ENCODE measurements around the gene CARD11. TPM values are rescaled to one million over a fixed set of nuclear protein-coding genes. Genes with fewer than 3 reads are reported as not detected.

The CARD11 gene
- total and polyA plus RNA-seq, 2 donors (not counting 1 experiment from before 2014, with no cell fraction given): 129 to 135 TPM

GRCh38 chr7:2923886-2924574 lies 119.6 kb downstream of the CARD11 start:
- no peak overlapping the region for H3K9ac ChIP-seq (ENCODE audit: low read length)

DNA sequence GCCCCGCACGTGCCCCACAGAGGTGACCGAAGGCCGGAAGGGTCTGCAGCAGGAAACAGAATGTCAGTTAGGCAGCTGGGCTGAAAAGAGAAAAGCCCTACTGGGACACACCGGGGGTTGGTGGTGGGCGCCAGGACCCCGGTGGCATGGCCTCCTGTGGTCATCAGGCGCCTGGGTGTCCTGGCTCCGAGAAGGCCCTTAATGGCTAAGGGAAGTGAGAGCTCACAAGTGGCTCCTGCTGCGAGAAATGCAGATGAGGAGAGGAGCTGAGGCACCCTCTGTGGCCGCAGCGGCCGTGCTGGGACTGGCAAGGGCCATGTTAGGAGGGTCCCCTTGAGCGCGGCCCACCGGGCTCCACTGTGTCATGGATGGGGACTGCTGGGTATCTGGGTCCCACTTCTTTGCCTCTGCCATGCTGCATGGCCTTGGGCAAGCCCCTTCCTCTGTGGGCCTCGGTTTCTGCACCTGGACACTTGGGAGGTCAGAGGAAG lies 120.3 kb downstream of the CARD11 start:
- no peak for DNase-seq
- WGBS (ENCODE audit: insufficient coverage): 98% methylated on average over 16 of the region's 17 CpGs
- intact Hi-C loops (cut with micrococcal nuclease): no loop called here
- Histone ChIP-seq H3K36me3 (replicated peaks in 1 of 2; ENCODE audit: control extremely low read depth in 1 of 2, control insufficient read depth in 1 of 2, extremely low read depth in 1 of 2, insufficient read depth in 2 of 2, low read length in 1 of 2) (peaks cover 10 to 93% of the 10 kb centered on the region in 2 experiments), H2AFZ (ENCODE audit: insufficient read depth, low read depth, low read length, poor library complexity, severe bottlenecking) (no peak overlapping the region), H3K9me3 (ENCODE audit: control extremely low read depth in 1 of 3, control insufficient read depth in 2 of 3, insufficient read depth in 1 of 3, low read length in 2 of 3) (peaks cover 0 to 17% (median 3%) of the 10 kb centered on the region in 3 donors), H3K9ac (ENCODE audit: low read length) (no peak overlapping the region), H3K4me3 (ENCODE audit: control extremely low read depth in 1 of 5, extremely low read depth in 1 of 5, insufficient read depth in 1 of 5, low read depth in 2 of 5, low read length in 4 of 5) (no peak overlapping the region), H3K27me3 (replicated peaks in 1 of 4; ENCODE audit: control extremely low read depth in 1 of 4, control insufficient read depth in 3 of 4, insufficient read depth in 4 of 4, low read length in 3 of 4) (no peaks in the 10 kb centered on the region), H3K4me1 (ENCODE audit: control insufficient read depth in 2 of 2, insufficient read depth in 2 of 2, low read length in 2 of 2) (no peaks in the 10 kb centered on the region), H3K27ac (ENCODE audit: low read length in 2 of 2) (no peak overlapping the region), H4K20me1 (ENCODE audit: control insufficient read depth, insufficient read depth, low read length, poor library complexity, severe bottlenecking) (no peaks in the 10 kb centered on the region), H3K4me2 (replicated peaks; ENCODE audit: low read depth, low read length, poor library complexity, severe bottlenecking) (no peak overlapping the region), H3K79me2 (ENCODE audit: control insufficient read depth, insufficient read depth, low read length) (no peaks in the 10 kb centered on the region)
- ATAC-seq (ENCODE audit: low read depth): no peak
- Mint-ChIP-seq H3K27ac (peak overlapping the region; percentile 15), H3K4me3 (no peak overlapping the region), H3K27me3 (no peaks in the 10 kb centered on the region), H3K9me3 (ENCODE audit: insufficient read depth) (peaks cover 3% of the 10 kb centered on the region), H3K4me1 (no peaks in the 10 kb centered on the region)
- no peak for TF ChIP-seq EZH2 (IDR thresholded peaks at IDR 0.05; ENCODE audit: borderline replicate concordance, insufficient read depth, low read depth, low read length, poor library complexity, severe bottlenecking)
- TF ChIP-seq, protein P1, sequence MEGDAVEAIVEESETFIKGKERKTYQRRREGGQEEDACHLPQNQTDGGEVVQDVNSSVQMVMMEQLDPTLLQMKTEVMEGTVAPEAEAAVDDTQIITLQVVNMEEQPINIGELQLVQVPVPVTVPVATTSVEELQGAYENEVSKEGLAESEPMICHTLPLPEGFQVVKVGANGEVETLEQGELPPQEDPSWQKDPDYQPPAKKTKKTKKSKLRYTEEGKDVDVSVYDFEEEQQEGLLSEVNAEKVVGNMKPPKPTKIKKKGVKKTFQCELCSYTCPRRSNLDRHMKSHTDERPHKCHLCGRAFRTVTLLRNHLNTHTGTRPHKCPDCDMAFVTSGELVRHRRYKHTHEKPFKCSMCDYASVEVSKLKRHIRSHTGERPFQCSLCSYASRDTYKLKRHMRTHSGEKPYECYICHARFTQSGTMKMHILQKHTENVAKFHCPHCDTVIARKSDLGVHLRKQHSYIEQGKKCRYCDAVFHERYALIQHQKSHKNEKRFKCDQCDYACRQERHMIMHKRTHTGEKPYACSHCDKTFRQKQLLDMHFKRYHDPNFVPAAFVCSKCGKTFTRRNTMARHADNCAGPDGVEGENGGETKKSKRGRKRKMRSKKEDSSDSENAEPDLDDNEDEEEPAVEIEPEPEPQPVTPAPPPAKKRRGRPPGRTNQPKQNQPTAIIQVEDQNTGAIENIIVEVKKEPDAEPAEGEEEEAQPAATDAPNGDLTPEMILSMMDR (IDR thresholded peaks at IDR 0.05): no peak
- ChIA-PET CTCF (interaction anchor here (1.2 kb wide), 1 partner anchor 37 kb away, joined by 3 read pairs; no protein-coding TSS in a partner anchor), POLR2A (no interaction called here)

More at GRCh38 chr7:2923886-2924574, 119.6 kb downstream of the CARD11 start:
- peaks cover 3% of the 10 kb centered on the region for H3K9me3 Mint-ChIP-seq (ENCODE audit: insufficient read depth)
- Histone ChIP-seq H3K27ac (ENCODE audit: low read length in 2 of 2) (no peak overlapping the region), H3K9me3 (ENCODE audit: control extremely low read depth in 1 of 3, control insufficient read depth in 2 of 3, insufficient read depth in 1 of 3, low read length in 2 of 3) (peaks cover 0 to 17% (median 3%) of the 10 kb centered on the region in 3 donors), H3K79me2 (ENCODE audit: control insufficient read depth, insufficient read depth, low read length) (no peaks in the 10 kb centered on the region), H2AFZ (ENCODE audit: insufficient read depth, low read depth, low read length, poor library complexity, severe bottlenecking) (no peak overlapping the region), H3K4me2 (replicated peaks; ENCODE audit: low read depth, low read length, poor library complexity, severe bottlenecking) (no peak overlapping the region), H3K4me3 (ENCODE audit: control extremely low read depth in 1 of 5, extremely low read depth in 1 of 5, insufficient read depth in 1 of 5, low read depth in 2 of 5, low read length in 4 of 5) (no peak overlapping the region), H3K36me3 (replicated peaks in 1 of 2; ENCODE audit: control extremely low read depth in 1 of 2, control insufficient read depth in 1 of 2, extremely low read depth in 1 of 2, insufficient read depth in 2 of 2, low read length in 1 of 2) (peaks cover 10 to 93% of the 10 kb centered on the region in 2 experiments), H3K27me3 (replicated peaks in 1 of 4; ENCODE audit: control extremely low read depth in 1 of 4, control insufficient read depth in 3 of 4, insufficient read depth in 4 of 4, low read length in 3 of 4) (no peaks in the 10 kb centered on the region), H3K4me1 (ENCODE audit: control insufficient read depth in 2 of 2, insufficient read depth in 2 of 2, low read length in 2 of 2) (no peaks in the 10 kb centered on the region), H4K20me1 (ENCODE audit: control insufficient read depth, insufficient read depth, low read length, poor library complexity, severe bottlenecking) (no peaks in the 10 kb centered on the region)
- H3K27ac Mint-ChIP-seq: no peak overlapping the region
- H3K4me3 Mint-ChIP-seq: no peak overlapping the region
- DNase-seq: no peak
- intact Hi-C loops (cut with micrococcal nuclease): no loop called here
- no peak for ATAC-seq (ENCODE audit: low read depth)
- POLR2A ChIA-PET: no interaction called here
- CTCF ChIA-PET: no interaction called here
- no peak for TF ChIP-seq EZH2 (IDR thresholded peaks at IDR 0.05; ENCODE audit: borderline replicate concordance, insufficient read depth, low read depth, low read length, poor library complexity, severe bottlenecking)
- TF ChIP-seq, protein P1 (IDR thresholded peaks at IDR 0.05): no peak
- H3K27me3 Mint-ChIP-seq: no peaks in the 10 kb centered on the region
- H3K4me1 Mint-ChIP-seq: no peaks in the 10 kb centered on the region
- WGBS (ENCODE audit: insufficient coverage): 88% methylated on average over 15 of the region's 17 CpGs
